ENCODE data around the gene CARTPT. TPM values are rescaled to one million over a fixed set of nuclear protein-coding genes. Genes with fewer than 3 reads are reported as not detected.

Gene CARTPT
- polyA plus RNA-seq, 3 donors = not detected

DNA sequence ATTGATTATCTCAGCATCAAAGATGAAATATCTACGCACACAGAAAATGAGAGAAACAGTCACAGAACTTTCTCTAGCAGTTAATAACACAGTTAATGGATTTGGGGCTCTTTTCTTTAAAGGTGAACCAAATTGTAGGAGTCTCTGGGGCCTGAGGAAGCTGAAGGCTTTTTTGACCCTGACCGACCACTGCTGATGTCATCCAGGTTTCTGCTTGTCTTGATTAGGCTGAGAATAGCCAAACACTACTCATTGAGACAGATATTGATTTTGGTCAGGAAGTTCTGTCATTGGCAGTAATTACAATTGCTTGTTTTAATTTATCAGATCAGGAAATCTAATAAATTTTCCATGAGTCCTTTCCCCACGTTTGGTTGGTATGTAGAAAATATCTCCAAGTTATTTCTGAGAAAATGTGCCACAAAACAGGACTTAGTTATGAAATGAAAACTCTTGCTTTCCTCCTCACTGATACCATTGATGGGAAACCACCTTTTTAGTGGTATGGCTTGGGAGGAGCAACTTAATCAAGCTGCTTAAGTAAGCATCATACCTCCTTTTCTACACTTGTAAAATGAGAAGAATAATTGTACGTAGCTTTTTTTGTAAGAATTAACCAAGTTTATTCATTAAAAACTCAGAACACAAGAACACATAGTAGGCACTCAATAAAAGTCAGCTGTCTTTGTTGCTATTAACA, 19.7 kb downstream of the CARTPT start:
- H3K4me2 ChIP-seq (replicated peaks; ENCODE audit: extremely low read depth, low read length, poor library complexity, severe bottlenecking) = no peak overlapping the region
- no peak overlapping the region for H3K4me3 ChIP-seq (replicated peaks in 1 of 3; ENCODE audit: low read depth in 2 of 3, low read length in 3 of 3)
- H3K79me2 ChIP-seq (ENCODE audit: insufficient read depth, low read length) = no peaks in the 10 kb centered on the region
- Mint-ChIP-seq H3K27me3 (ENCODE audit: low read depth in 3 of 3) (peaks cover 3% of the 10 kb centered on the region in 3 donors), H3K9me3 (peaks cover 0 to 4% (median 0%) of the 10 kb centered on the region in 7 donors), H3K4me3 (no peak overlapping the region), H3K27ac (no peak overlapping the region), H3K4me1 (no peaks in the 10 kb centered on the region), H3K36me3 (no peaks in the 10 kb centered on the region)
- H3K36me3 ChIP-seq (replicated peaks in 1 of 2; ENCODE audit: control insufficient read depth in 1 of 2, insufficient read depth in 2 of 2, low read length in 2 of 2) = no peaks in the 10 kb centered on the region
- no peaks in the 10 kb centered on the region for H4K20me1 ChIP-seq (ENCODE audit: insufficient read depth, low read length)
- no peak overlapping the region for H2AFZ ChIP-seq (ENCODE audit: insufficient read depth, low read depth, low read length, poor library complexity, severe bottlenecking)
- H3K4me1 ChIP-seq (ENCODE audit: control insufficient read depth in 1 of 2, insufficient read depth in 2 of 2, low read length in 2 of 2) = no peaks in the 10 kb centered on the region
- no CpG with 5 or more reads among the region's 4 CpGs for whole genome bisulfite sequencing (ENCODE audit: insufficient coverage)
- intact Hi-C loops (cut with micrococcal nuclease) = no loop called here
- H3K9me3 ChIP-seq (replicated peaks in 1 of 2; ENCODE audit: control insufficient read depth in 1 of 2, insufficient read depth in 1 of 2, low read length in 2 of 2) = no peaks in the 10 kb centered on the region
- H3K27me3 ChIP-seq (ENCODE audit: control insufficient read depth in 2 of 2, insufficient read depth in 2 of 2, low read length in 2 of 2) = no peaks in the 10 kb centered on the region
- DNase-seq = no peak
- TF ChIP-seq, protein P1, sequence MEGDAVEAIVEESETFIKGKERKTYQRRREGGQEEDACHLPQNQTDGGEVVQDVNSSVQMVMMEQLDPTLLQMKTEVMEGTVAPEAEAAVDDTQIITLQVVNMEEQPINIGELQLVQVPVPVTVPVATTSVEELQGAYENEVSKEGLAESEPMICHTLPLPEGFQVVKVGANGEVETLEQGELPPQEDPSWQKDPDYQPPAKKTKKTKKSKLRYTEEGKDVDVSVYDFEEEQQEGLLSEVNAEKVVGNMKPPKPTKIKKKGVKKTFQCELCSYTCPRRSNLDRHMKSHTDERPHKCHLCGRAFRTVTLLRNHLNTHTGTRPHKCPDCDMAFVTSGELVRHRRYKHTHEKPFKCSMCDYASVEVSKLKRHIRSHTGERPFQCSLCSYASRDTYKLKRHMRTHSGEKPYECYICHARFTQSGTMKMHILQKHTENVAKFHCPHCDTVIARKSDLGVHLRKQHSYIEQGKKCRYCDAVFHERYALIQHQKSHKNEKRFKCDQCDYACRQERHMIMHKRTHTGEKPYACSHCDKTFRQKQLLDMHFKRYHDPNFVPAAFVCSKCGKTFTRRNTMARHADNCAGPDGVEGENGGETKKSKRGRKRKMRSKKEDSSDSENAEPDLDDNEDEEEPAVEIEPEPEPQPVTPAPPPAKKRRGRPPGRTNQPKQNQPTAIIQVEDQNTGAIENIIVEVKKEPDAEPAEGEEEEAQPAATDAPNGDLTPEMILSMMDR (IDR thresholded peaks at IDR 0.05) = no peak
- H3K27ac ChIP-seq (ENCODE audit: low read depth in 1 of 2, low read length in 2 of 2) = no peak overlapping the region
- no peak overlapping the region for H3K9ac ChIP-seq (ENCODE audit: insufficient read depth, low read length, poor library complexity, severe bottlenecking)

DNA sequence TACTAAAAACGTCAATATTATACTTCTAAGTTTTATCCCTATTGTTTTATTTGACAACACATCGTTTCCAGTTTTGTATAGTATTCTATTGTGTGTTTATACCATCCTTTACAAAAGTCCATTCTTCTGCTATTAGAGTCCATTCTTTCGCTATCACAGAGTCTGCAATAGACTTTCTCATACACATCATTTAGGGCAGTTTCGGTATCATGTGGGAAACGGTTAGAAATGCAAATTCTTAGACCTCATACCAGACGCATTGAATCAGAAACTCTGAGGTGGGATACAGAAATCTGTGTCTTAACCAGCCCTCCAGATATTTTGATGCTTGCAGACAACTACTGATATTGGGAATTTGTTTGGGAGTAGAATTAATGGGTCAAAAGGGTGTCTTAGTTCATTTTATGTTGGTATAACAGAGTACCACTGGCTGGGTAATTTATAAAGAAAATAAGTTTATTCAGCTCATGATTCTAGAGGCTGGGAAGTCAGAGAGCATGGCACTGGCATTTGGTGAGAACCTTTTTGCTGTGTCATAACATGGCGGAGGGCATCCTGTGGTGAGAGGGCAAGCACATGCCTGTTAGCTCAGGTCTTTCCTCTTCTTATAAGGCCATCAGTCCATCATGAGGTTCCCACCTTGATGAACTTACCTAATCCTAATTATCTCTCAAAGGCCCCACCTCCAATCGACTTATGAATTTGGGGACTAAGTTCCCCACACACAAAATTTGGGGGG, 21.1 kb downstream of the CARTPT start:
- H4K20me1 ChIP-seq (ENCODE audit: insufficient read depth, low read length) = no peaks in the 10 kb centered on the region
- H3K4me3 Mint-ChIP-seq = no peak overlapping the region
- H3K27me3 ChIP-seq (ENCODE audit: control insufficient read depth in 2 of 2, insufficient read depth in 2 of 2, low read length in 2 of 2) = no peaks in the 10 kb centered on the region
- no peak overlapping the region for H3K4me2 ChIP-seq (replicated peaks; ENCODE audit: extremely low read depth, low read length, poor library complexity, severe bottlenecking)
- H3K27ac ChIP-seq (ENCODE audit: low read depth in 1 of 2, low read length in 2 of 2) = no peak overlapping the region
- H3K79me2 ChIP-seq (ENCODE audit: insufficient read depth, low read length) = no peaks in the 10 kb centered on the region
- H3K36me3 ChIP-seq (replicated peaks in 1 of 2; ENCODE audit: control insufficient read depth in 1 of 2, insufficient read depth in 2 of 2, low read length in 2 of 2) = no peaks in the 10 kb centered on the region
- no peaks in the 10 kb centered on the region for H3K36me3 Mint-ChIP-seq
- no peaks in the 10 kb centered on the region for H3K9me3 ChIP-seq (replicated peaks in 1 of 2; ENCODE audit: control insufficient read depth in 1 of 2, insufficient read depth in 1 of 2, low read length in 2 of 2)
- DNase-seq = no peak
- no peak overlapping the region for H2AFZ ChIP-seq (ENCODE audit: insufficient read depth, low read depth, low read length, poor library complexity, severe bottlenecking)
- no peak overlapping the region for H3K9ac ChIP-seq (ENCODE audit: insufficient read depth, low read length, poor library complexity, severe bottlenecking)
- TF ChIP-seq, protein P1 (IDR thresholded peaks at IDR 0.05) = no peak
- peaks cover 0 to 3% (median 0%) of the 10 kb centered on the region in 7 donors for H3K9me3 Mint-ChIP-seq
- H3K27me3 Mint-ChIP-seq (ENCODE audit: low read depth in 3 of 3) = peaks cover 0 to 3% (median 3%) of the 10 kb centered on the region in 3 donors
- no peak overlapping the region for H3K4me3 ChIP-seq (replicated peaks in 1 of 3; ENCODE audit: low read depth in 2 of 3, low read length in 3 of 3)
- H3K27ac Mint-ChIP-seq = no peak overlapping the region
- intact Hi-C loops (cut with micrococcal nuclease) = no loop called here
- H3K4me1 ChIP-seq (ENCODE audit: control insufficient read depth in 1 of 2, insufficient read depth in 2 of 2, low read length in 2 of 2) = no peaks in the 10 kb centered on the region
- H3K4me1 Mint-ChIP-seq = no peaks in the 10 kb centered on the region
- 100% methylated on average over 1 of the region's 8 CpGs for WGBS (ENCODE audit: insufficient coverage)

Measured in CD14-positive monocyte (primary cell).